ENCODE data around the gene EDEM2. TPM values are rescaled to one million over a fixed set of nuclear protein-coding genes. Genes with fewer than 3 reads are reported as not detected.
"Not testable (repeated sequence)": the region's sequence is repeated elsewhere in the genome, so short reads cannot be mapped to it uniquely, and the experiment has no call there.

Gene EDEM2
- total RNA-seq, 2 experiments from 2014 or later: 18.8 to 19.0 TPM

GRCh38 chr20:35134880-35135279 lies 12.3 kb downstream of the EDEM2 start:
- ChIA-PET CTCF (no interaction called here), POLR2A (no interaction called here)

GRCh38 chr20:35134472-35134871 lies 12.7 kb downstream of the EDEM2 start:
- ChIA-PET POLR2A (no interaction called here), CTCF (no interaction called here)

- CTCF ChIA-PET: interaction anchor here (0.5 kb wide), 1 partner anchor 38 kb away, joined by 6 read pairs; no protein-coding TSS in a partner anchor
Measured at GRCh38 chr20:35133735-35134134, 13.4 kb downstream of the EDEM2 start.

GRCh38 chr20:35133031-35133430 lies 14.1 kb downstream of the EDEM2 start:
- ChIA-PET CTCF (no interaction called here), POLR2A (no interaction called here)

More at GRCh38 chr20:35133735-35134134, 13.4 kb downstream of the EDEM2 start:
- POLR2A ChIA-PET: no interaction called here

- ChIA-PET CTCF (no interaction called here), POLR2A (no interaction called here)
Measured at GRCh38 chr20:35131934-35132333, 15.2 kb downstream of the EDEM2 start.

DNA sequence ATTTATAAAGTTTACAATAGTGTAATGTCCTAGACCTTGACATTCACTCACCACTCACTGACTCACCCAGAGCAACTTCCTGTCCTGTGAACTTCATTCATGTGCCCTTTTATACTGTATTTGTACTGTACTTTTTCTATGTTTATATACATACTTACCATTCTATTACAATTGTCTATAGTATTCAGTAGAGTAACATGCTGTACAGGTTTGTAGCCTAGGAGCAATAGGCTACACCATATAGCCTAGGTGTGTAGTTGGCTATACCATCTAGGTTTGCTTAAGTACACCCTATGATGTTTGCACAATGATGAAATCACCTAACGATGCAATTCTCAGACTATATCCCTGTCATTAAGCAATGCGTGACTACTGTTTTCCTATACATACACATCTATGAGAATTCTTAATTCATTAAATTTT lies 17.5 kb downstream of the EDEM2 start:
- ChIA-PET POLR2A (no interaction called here), CTCF (interaction anchor here (2.2 kb wide), 1 partner anchor 33 kb away, joined by 5 read pairs; no protein-coding TSS in a partner anchor)

DNA sequence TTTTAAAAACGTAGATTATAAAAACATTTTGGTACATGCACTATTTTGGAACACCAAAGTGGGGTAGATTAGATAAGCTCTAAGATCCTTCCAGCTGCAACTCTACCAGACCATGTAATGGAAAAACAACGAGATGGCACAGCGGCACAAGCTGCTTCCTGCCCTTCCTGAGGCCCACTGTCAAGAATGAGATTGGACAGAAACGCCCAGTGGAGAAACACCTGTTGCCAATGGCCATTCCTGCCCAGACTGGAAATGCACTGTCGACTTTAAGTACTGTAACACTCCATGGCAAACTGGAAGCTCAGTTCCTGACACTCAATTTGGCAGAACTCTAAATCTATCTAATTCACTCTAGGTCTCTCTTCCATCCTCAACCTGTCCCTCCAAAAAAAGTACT lies 21.4 kb downstream of the EDEM2 start:
- CTCF ChIA-PET: interaction anchor here (0.6 to 1.0 kb wide), 2 partner anchors 29 to 306 kb away, joined by 3 to 5 read pairs; no protein-coding TSS in a partner anchor
- POLR2A ChIA-PET: interaction anchor here (0.6 kb wide), 2 partner anchors 101 to 141 kb away, joined by 8 read pairs; no protein-coding TSS in a partner anchor

DNA sequence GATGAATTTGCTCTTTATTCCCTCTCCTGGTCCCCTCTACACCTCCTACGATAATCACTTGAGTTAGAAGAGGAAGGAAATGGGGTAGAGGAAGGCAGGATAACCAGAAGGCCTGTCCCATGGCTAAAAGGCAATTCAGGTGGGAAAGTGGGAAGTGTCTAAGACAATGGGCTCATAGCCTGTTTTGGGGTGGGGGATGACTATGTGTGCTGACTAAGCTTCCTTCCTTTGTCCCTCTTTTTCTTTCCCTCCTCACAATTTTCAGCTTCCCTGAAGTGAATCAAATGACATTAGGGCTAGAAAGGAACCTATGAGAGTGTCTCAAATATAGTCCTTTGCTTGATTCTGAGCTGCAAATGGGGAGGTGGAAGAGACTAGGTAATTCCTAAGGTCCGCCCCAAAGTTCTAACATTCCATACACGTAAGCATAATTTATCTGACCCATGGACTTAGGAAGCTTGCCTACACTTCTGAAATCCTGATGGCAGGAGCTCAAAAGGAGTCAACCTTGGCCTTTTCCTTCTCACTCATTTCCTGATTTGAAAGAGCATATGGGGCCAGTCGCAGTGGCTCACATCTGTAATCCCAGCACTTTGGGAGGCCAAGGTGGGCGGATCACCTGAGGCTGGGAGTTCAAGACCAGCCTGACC lies 24.3 kb downstream of the EDEM2 start:
- POLR2A ChIA-PET: no interaction called here
- CTCF ChIA-PET: interaction anchor here (0.6 to 1.2 kb wide), 3 partner anchors 24 to 244 kb away, joined by 3 to 5 read pairs (median 3); partner anchors contain the start of gene EDEM2

- POLR2A ChIA-PET: no interaction called here
- CTCF ChIA-PET: no interaction called here
Measured at GRCh38 chr20:35121186-35121585, 25.9 kb downstream of the EDEM2 start.

GRCh38 chr20:35120012-35120701 lies 27.0 kb downstream of the EDEM2 start:
- POLR2A ChIA-PET: no interaction called here
- CTCF ChIA-PET: interaction anchor here (0.9 to 1.0 kb wide), 2 partner anchors 9 to 24 kb away, joined by 3 to 4 read pairs; no protein-coding TSS in a partner anchor

GRCh38 chr20:35117629-35118028 lies 29.5 kb downstream of the EDEM2 start:
- ChIA-PET POLR2A (no interaction called here), CTCF (interaction anchor here (0.5 to 2.1 kb wide), 2 partner anchors 21 to 122 kb away, joined by 3 to 6 read pairs; no protein-coding TSS in a partner anchor)

DNA sequence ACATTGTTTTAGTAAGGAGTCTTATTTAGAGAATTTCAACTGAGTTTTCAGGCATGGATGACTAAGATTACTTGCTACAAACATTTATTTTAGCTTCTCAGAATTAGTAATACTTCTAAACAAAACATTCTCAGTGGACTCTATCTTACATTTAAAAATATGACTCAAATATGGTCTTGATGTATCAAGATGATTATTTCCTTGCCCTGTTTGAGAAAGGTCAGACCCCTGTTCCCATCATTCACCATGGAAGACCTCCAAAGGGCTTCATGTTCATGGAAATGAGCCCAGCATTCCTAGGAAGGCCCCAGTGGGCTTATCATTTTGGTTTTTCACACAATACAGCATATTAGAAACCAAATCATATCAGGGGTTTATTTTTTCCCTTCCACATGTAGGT lies 29.9 kb downstream of the EDEM2 start:
- ChIA-PET CTCF (interaction anchor here (2.1 kb wide), 1 partner anchor 21 kb away, joined by 6 read pairs; no protein-coding TSS in a partner anchor), POLR2A (no interaction called here)

GRCh38 chr20:35116258-35116657 lies 30.9 kb downstream of the EDEM2 start:
- CTCF ChIA-PET: interaction anchor here (2.1 kb wide), 1 partner anchor 20 kb away, joined by 6 read pairs; no protein-coding TSS in a partner anchor
- POLR2A ChIA-PET: interaction anchor here (0.5 kb wide), 1 partner anchor 140 kb away, joined by 7 read pairs; no protein-coding TSS in a partner anchor

GRCh38 chr20:35115606-35116005 lies 31.5 kb downstream of the EDEM2 start:
- POLR2A ChIA-PET: no interaction called here
- CTCF ChIA-PET: interaction anchor here (0.6 kb wide), 1 partner anchor 1285 kb away, joined by 3 read pairs; no protein-coding TSS in a partner anchor

DNA sequence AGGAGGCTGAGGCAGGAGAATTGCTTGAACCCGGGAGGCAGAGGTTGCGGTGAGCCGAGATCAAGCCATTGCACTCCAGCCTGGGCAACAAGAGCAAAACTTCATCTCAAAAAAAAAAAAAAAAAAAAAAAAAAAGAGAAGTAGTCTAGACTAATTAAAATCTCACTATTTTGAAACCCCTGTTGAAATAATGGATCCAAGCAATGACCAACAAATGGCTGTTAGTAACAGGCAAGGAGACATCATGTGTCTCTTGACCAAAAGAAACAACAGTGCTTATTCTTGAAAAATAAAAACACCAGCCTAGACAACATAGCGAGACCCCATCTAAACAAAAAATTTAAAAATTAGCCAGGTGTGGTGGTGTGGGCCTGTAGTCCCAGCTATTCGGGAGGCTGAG lies 34.9 kb downstream of the EDEM2 start:
- POLR2A ChIA-PET, CTCF ChIA-PET: not testable (repeated sequence)

- CTCF ChIA-PET: interaction anchor here (1.0 to 2.3 kb wide), 2 partner anchors 8 to 15 kb away, joined by 3 to 8 read pairs; no protein-coding TSS in a partner anchor
- POLR2A ChIA-PET: no interaction called here
Measured at GRCh38 chr20:35111141-35111888, 35.8 kb downstream of the EDEM2 start.

- POLR2A ChIA-PET: interaction anchor here (0.7 kb wide), 2 partner anchors 12 to 67 kb away, joined by 7 to 8 read pairs; no protein-coding TSS in a partner anchor
- CTCF ChIA-PET: interaction anchor here (2.3 kb wide), 1 partner anchor 13 kb away, joined by 8 read pairs; no protein-coding TSS in a partner anchor
Measured at GRCh38 chr20:35108921-35109320, 38.2 kb downstream of the EDEM2 start.

DNA sequence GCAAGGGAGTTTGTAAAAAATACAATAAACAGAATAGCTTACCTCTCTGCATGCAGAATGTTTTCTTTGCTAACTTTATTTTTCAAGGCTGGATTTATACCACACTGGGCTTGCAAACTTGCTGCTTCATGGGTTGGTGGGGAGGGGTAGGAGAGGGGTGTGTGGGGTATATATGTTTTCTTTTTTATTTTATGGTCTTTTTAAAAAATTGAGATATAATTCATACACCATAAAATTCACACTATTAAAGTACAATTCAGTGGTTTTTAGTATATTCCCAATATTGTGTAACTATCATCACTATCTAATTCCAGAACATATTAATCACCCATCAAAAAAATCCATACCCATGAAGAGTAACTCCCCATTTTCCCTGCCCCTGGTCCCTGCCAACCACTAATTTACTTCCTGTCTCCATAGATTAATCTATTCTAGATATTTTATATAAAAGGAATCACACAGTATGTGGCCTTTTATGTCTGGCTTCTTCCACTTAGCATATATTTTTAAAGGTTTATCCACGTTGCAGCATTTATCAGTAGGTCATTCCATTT lies 40.2 kb downstream of the EDEM2 start:
- ChIA-PET CTCF (no interaction called here), POLR2A (no interaction called here)

GRCh38 chr20:35104685-35105295 lies 42.3 kb downstream of the EDEM2 start:
- POLR2A ChIA-PET: no interaction called here
- CTCF ChIA-PET: interaction anchor here (1.0 kb wide), 1 partner anchor 11 kb away, joined by 3 read pairs; no protein-coding TSS in a partner anchor

Data from activated CD8-positive, alpha-beta memory T cell treated with anti-CD3 and anti-CD28 coated beads for 36 hours (primary cell).